HepG2 (cell line): ENCODE measurements around the gene MSMB. TPM values are rescaled to one million over a fixed set of nuclear protein-coding genes. Genes with fewer than 3 reads are reported as not detected.

Source experiments
- ATF4 ChIP-seq, 2 experiments: fragments of 450-650 bp in 1 of 2; sonication (generic) in 1 of 2; formaldehyde crosslinking; IDR thresholded peaks; 2 replicates each; pipeline versions ENCODE4 v1.5.0 to v1.8.0; 2020 to 2022; ENCODE audit warnings: mild to moderate bottlenecking in 1 of 2, missing genetic modification reagents in 1 of 2
- BHLHE40 ChIP-seq: IDR thresholded peaks from 2 replicates; pipeline ENCODE4 v1.6.1; 2011; ENCODE audit warnings: low read length, improper control_type of control experiment
- GABPA ChIP-seq, 2 experiments: IDR thresholded peaks; 2 replicates each; pipeline ENCODE4 v1.6.1; 2011 to 2016; ENCODE audit warnings: low read depth in 2 of 2, low read length in 1 of 2, missing biosample characterization in 1 of 2, missing genetic modification characterization in 1 of 2
- HNRNPUL1 ChIP-seq: fragments of 200-400 bp; formaldehyde crosslinking; IDR thresholded peaks from 2 replicates; pipeline ENCODE4 v1.6.1; 2017; ENCODE audit warnings: low read depth, mild to moderate bottlenecking, low read length, moderate library complexity
- MED8 ChIP-seq: sonication (generic); formaldehyde crosslinking; IDR thresholded peaks from 2 replicates; pipeline ENCODE4 v1.8.1; 2023; ENCODE audit warnings: mild to moderate bottlenecking, missing genetic modification reagents; ENCODE audit not compliant: insufficient replicate concordance
- NAIF1 ChIP-seq: sonication (generic); formaldehyde crosslinking; IDR thresholded peaks from 2 replicates; pipeline ENCODE4 v1.5.0; 2020; ENCODE audit warnings: mild to moderate bottlenecking, missing genetic modification reagents, borderline replicate concordance
- NR2C2 ChIP-seq: sonication (generic); formaldehyde crosslinking; IDR thresholded peaks from 2 replicates; pipeline ENCODE4 v1.4.0; 2020; ENCODE audit warnings: missing genetic modification reagents, mild to moderate bottlenecking, moderate library complexity, borderline replicate concordance
- POLR2AphosphoS5 ChIP-seq: IDR thresholded peaks from 2 replicates; pipeline ENCODE4 v1.6.1; 2012; ENCODE audit warnings: low read depth, low read length
- PRMT3 ChIP-seq: sonication (generic); formaldehyde crosslinking; IDR thresholded peaks from 2 replicates; pipeline ENCODE4 v1.8.1; 2022; ENCODE audit warnings: low read depth, mild to moderate bottlenecking, moderate library complexity, missing genetic modification reagents, borderline replicate concordance
- SOX5 ChIP-seq: IDR thresholded peaks from 2 replicates; pipeline ENCODE4 v1.6.1; 2016; ENCODE audit warnings: borderline replicate concordance
- ZFP36 ChIP-seq: fragments of 150-350 bp; IDR thresholded peaks from 2 replicates; pipeline ENCODE4 v1.6.1; 2018; ENCODE audit warnings: borderline replicate concordance, low read length, low read depth; ENCODE audit not compliant: partially characterized antibody
- ZIK1 ChIP-seq: sonication (generic); formaldehyde crosslinking; IDR thresholded peaks from 2 replicates; pipeline ENCODE4 v1.5.0; 2020; ENCODE audit warnings: mild to moderate bottlenecking, low read depth, missing genetic modification reagents, borderline replicate concordance
- ZNF331 ChIP-seq: sonication (generic); formaldehyde crosslinking; IDR thresholded peaks from 2 replicates; pipeline ENCODE4 v1.4.0; 2020; ENCODE audit warnings: missing genetic modification reagents
- ZNF563 ChIP-seq: sonication (generic); formaldehyde crosslinking; IDR thresholded peaks from 2 replicates; pipeline ENCODE4 v1.8.0; 2022; ENCODE audit warnings: mild to moderate bottlenecking, moderate library complexity, missing genetic modification reagents
- ZNF615 ChIP-seq: sonication (generic); formaldehyde crosslinking; IDR thresholded peaks from 2 replicates; pipeline ENCODE4 v1.5.0; 2020; ENCODE audit warnings: mild to moderate bottlenecking, missing genetic modification reagents, borderline replicate concordance
- ZNF850 ChIP-seq: sonication (generic); formaldehyde crosslinking; conservative IDR thresholded peaks from 2 replicates; pipeline ENCODE4 v1.9.0; 2021; ENCODE audit warnings: mild to moderate bottlenecking, missing genetic modification reagents
- ZUFSP ChIP-seq: sonication (generic); formaldehyde crosslinking; IDR thresholded peaks from 2 replicates; pipeline ENCODE4 v1.9.0; 2021; ENCODE audit warnings: missing genetic modification reagents, mild to moderate bottlenecking, borderline replicate concordance
- polyA plus RNA-seq, 8 experiments: library from polyadenylated mRNA; depleted of rRNA in 3 of 8; stranded (reverse) in 7 of 8; unstranded in 1 of 8; fragments of >200 nt; fragmentation: Illumina TruSeq in 4 of 8; extraction: Trizol in 4 of 8; gene quantifications; 2 replicates each; pipeline versions ENCODE4 v1.2.1 to v1.2.3, GENCODE V29; 2011 to 2016; ENCODE audit warnings: low read depth in 4 of 8, missing spikeins in 1 of 8, mixed read lengths in 1 of 8; ENCODE audit not compliant: insufficient read depth in 1 of 8
- total RNA-seq, 5 experiments: library from RNA; depleted of rRNA; stranded (reverse); fragments of >200 nt; fragmentation: Illumina TruSeq; extraction: Trizol; gene quantifications; 2 replicates each; pipeline ENCODE4 v1.2.3, GENCODE V29; 2016; ENCODE audit warnings: low read depth in 1 of 5
- TF ChIP-seq, protein P1 (sequence below): sonication (generic); formaldehyde crosslinking; IDR thresholded peaks from 2 replicates; pipeline ENCODE4 v1.8.1; 2023; ENCODE audit warnings: mild to moderate bottlenecking, inconsistent platforms, moderate library complexity, missing genetic modification reagents, borderline replicate concordance
- TF ChIP-seq, protein P2 (sequence below): IDR thresholded peaks from 2 replicates; pipeline ENCODE4 v1.6.1; 2016
- TF ChIP-seq, protein P3 (sequence below): fragments of 450-650 bp; IDR thresholded peaks from 2 replicates; pipeline ENCODE4 v1.6.1; 2017

Gene MSMB
- total and polyA plus RNA-seq, 2 of the 13 experiments (the other 11 are each of a cell fraction or from before 2014, with no cell fraction given), result 0.84 TPM; not detected in 1

GRCh38 chr10:46030091-46030937 is 15.8 kb downstream of the MSMB start, which contains the start of gene NCOA4 (continued):
- TF ChIP-seq, protein P1, sequence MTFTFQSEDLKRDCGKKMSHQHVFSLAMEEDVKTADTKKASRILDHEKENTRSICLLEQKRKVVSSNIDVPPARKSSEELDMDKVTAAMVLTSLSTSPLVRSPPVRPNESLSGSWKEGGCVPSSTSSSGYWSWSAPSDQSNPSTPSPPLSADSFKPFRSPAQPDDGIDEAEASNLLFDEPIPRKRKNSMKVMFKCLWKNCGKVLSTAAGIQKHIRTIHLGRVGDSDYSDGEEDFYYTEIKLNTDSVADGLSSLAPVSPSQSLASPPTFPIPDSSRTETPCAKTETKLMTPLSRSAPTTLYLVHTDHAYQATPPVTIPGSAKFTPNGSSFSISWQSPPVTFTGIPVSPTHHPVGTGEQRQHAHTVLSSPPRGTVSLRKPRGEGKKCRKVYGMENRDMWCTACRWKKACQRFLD (CRISPR knock-in tag), result peak; percentile 81
- peak; percentile 93; the same call in 1 of the 2 replicates for TF ChIP-seq ZNF563 (CRISPR knock-in tag)
- TF ChIP-seq ZUFSP, result no peak
- TF ChIP-seq, protein P2, sequence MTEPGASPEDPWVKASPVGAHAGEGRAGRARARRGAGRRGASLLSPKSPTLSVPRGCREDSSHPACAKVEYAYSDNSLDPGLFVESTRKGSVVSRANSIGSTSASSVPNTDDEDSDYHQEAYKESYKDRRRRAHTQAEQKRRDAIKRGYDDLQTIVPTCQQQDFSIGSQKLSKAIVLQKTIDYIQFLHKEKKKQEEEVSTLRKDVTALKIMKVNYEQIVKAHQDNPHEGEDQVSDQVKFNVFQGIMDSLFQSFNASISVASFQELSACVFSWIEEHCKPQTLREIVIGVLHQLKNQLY, result no peak
- TF ChIP-seq ATF4 (CRISPR knock-in tag; IDR thresholded peaks at IDR 0.05), result 0 out of 4 replicates have a peak, but pooled peaks of 1 of the 2 experiments have one; percentile 33
- TF ChIP-seq HNRNPUL1, result no peak
- no peak; the same call in 1 of the 2 replicates for TF ChIP-seq ZNF850
- peak; percentile 61 for TF ChIP-seq SOX5 (CRISPR knock-in tag)
- no peak for TF ChIP-seq ZFP36
- TF ChIP-seq MED8 (CRISPR knock-in tag), result no peak
- TF ChIP-seq NAIF1 (CRISPR knock-in tag), result no peak
- TF ChIP-seq POLR2AphosphoS5, result peak; percentile 91
- no peak for TF ChIP-seq BHLHE40
- no peak for TF ChIP-seq GABPA (IDR thresholded peaks at IDR 0.05; ENCODE audit: low read depth, low read length)
- peak; percentile 23; the same call in 1 of the 2 replicates for TF ChIP-seq GABPA (CRISPR knock-in tag; IDR thresholded peaks at IDR 0.05; ENCODE audit: low read depth)
- no peak for TF ChIP-seq ZNF331 (CRISPR knock-in tag)
- TF ChIP-seq NR2C2 (CRISPR knock-in tag), result peak; percentile 43; the same call in 1 of the 2 replicates
- peak; percentile 75; the same call in 1 of the 2 replicates for TF ChIP-seq ZIK1 (CRISPR knock-in tag)
- no peak for TF ChIP-seq PRMT3 (CRISPR knock-in tag)
- TF ChIP-seq, protein P3, sequence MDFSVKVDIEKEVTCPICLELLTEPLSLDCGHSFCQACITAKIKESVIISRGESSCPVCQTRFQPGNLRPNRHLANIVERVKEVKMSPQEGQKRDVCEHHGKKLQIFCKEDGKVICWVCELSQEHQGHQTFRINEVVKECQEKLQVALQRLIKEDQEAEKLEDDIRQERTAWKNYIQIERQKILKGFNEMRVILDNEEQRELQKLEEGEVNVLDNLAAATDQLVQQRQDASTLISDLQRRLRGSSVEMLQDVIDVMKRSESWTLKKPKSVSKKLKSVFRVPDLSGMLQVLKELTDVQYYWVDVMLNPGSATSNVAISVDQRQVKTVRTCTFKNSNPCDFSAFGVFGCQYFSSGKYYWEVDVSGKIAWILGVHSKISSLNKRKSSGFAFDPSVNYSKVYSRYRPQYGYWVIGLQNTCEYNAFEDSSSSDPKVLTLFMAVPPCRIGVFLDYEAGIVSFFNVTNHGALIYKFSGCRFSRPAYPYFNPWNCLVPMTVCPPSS, result no peak
- no peak for TF ChIP-seq ZNF615 (CRISPR knock-in tag)
